MG63 (cell line): ENCODE data around the gene ROR2. TPM values are rescaled to one million over a fixed set of nuclear protein-coding genes. Genes with fewer than 3 reads are reported as not detected.

ENCODE experiments used
- DNase-seq: peaks from one replicate; pipeline ENCODE4 v3.0.0-alpha.2; 2020
- H3K27me3 ChIP-seq: fragments of 250-450 bp; sonication (Bioruptor Pico); 2 replicates; pipeline ENCODE4 v1.5.1; 2020; ENCODE audit warnings: mild to moderate bottlenecking, moderate library complexity
- H3K36me3 ChIP-seq: fragments of 250-450 bp; sonication (Bioruptor Pico); 2 replicates; pipeline ENCODE4 v1.5.1; 2020; ENCODE audit warnings: mild to moderate bottlenecking, moderate library complexity
- H3K4me3 ChIP-seq: fragments of 250-450 bp; sonication (Bioruptor Pico); 2 replicates; pipeline ENCODE4 v1.5.1; 2020; ENCODE audit warnings: mild to moderate bottlenecking, moderate library complexity
- H3K9me3 ChIP-seq: fragments of 250-450 bp; sonication (Bioruptor Pico); 2 replicates; pipeline ENCODE4 v1.5.1; 2020; ENCODE audit warnings: mild to moderate bottlenecking, moderate library complexity
- total RNA-seq: library from RNA; depleted of rRNA; stranded (reverse); fragments of >200 nt; shearing (Covaris generic); gene quantifications from 2 replicates; pipeline ENCODE4 v1.2.3, GENCODE V29; 2014; ENCODE audit warnings: low replicate concordance

The ROR2 gene
- total RNA-seq, 1 experiment from 2014 or later, result 0.20 TPM

- H3K9me3 ChIP-seq, result no peaks in the 10 kb centered on the region
- H3K27me3 ChIP-seq, result no peaks in the 10 kb centered on the region
- no peaks in the 10 kb centered on the region for H3K36me3 ChIP-seq
- DNase-seq, result no peak
- H3K4me3 ChIP-seq, result no peak overlapping the region
Observed at GRCh38 chr9:91732187-91733005, 217.6 kb downstream of the ROR2 start.

GRCh38 chr9:91730806-91731205 is 219.2 kb downstream of the ROR2 start:
- H3K36me3 ChIP-seq, result no peaks in the 10 kb centered on the region
- H3K4me3 ChIP-seq, result no peak overlapping the region
- H3K9me3 ChIP-seq, result no peaks in the 10 kb centered on the region
- DNase-seq, result no peak
- H3K27me3 ChIP-seq, result no peaks in the 10 kb centered on the region

GRCh38 chr9:91729558-91729842 is 220.5 kb downstream of the ROR2 start:
- no peaks in the 10 kb centered on the region for H3K9me3 ChIP-seq
- H3K4me3 ChIP-seq, result no peak overlapping the region
- H3K27me3 ChIP-seq, result no peaks in the 10 kb centered on the region
- no peak for DNase-seq
- H3K36me3 ChIP-seq, result no peaks in the 10 kb centered on the region

GRCh38 chr9:91727972-91728371 is 222.1 kb downstream of the ROR2 start:
- no peak for DNase-seq
- H3K36me3 ChIP-seq, result no peaks in the 10 kb centered on the region
- no peaks in the 10 kb centered on the region for H3K27me3 ChIP-seq
- H3K9me3 ChIP-seq, result no peaks in the 10 kb centered on the region
- H3K4me3 ChIP-seq, result no peak overlapping the region

GRCh38 chr9:91727316-91727861 is 222.6 kb downstream of the ROR2 start:
- DNase-seq, result peak; percentile 30
- H3K9me3 ChIP-seq, result no peaks in the 10 kb centered on the region
- no peaks in the 10 kb centered on the region for H3K27me3 ChIP-seq
- H3K4me3 ChIP-seq, result no peak overlapping the region
- H3K36me3 ChIP-seq, result no peaks in the 10 kb centered on the region

DNA sequence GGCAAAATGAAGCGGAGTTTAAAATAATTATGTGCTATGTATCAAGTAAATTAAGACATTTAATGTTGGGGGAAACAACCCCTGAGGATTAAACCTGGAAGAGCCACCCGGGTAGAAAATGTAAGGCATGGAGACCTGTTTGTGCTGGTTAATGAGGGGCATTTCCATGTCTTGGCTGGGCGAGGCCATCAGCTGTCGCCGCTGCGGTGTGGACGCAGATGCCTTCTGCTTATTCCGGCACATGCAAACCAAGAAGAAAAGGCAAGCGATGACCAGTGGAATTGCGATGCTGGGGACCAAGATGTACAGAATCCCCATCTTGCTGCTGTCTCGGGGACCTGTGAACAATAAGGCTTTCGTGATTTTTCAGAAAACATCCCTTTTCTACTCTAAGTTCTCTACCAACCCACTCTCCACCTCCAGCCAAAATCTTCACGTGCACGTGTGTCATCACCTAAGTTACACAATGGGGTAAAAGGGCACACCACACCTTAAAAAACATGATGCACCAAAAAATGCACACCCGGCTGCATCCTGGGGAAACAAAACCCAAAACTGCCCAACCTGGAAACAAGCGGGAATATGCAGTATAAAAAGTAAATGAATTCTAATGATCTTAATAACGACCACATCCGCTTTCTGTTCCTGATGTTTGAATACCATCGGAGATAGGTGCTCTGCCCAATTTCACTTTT is 223.5 kb downstream of the ROR2 start:
- H3K4me3 ChIP-seq, result no peak overlapping the region
- no peaks in the 10 kb centered on the region for H3K36me3 ChIP-seq
- H3K9me3 ChIP-seq, result no peaks in the 10 kb centered on the region
- no peaks in the 10 kb centered on the region for H3K27me3 ChIP-seq
- no peak for DNase-seq

GRCh38 chr9:91725651-91726050 is 224.4 kb downstream of the ROR2 start:
- H3K36me3 ChIP-seq, result no peaks in the 10 kb centered on the region
- H3K4me3 ChIP-seq, result no peak overlapping the region
- no peak for DNase-seq
- H3K27me3 ChIP-seq, result no peaks in the 10 kb centered on the region
- H3K9me3 ChIP-seq, result no peaks in the 10 kb centered on the region

- Histone ChIP-seq H3K27me3 (no peaks in the 10 kb centered on the region), H3K36me3 (no peaks in the 10 kb centered on the region), H3K9me3 (no peaks in the 10 kb centered on the region), H3K4me3 (no peak overlapping the region)
- DNase-seq, result no peak
Observed at GRCh38 chr9:91724609-91725505, 225.2 kb downstream of the ROR2 start.

DNA sequence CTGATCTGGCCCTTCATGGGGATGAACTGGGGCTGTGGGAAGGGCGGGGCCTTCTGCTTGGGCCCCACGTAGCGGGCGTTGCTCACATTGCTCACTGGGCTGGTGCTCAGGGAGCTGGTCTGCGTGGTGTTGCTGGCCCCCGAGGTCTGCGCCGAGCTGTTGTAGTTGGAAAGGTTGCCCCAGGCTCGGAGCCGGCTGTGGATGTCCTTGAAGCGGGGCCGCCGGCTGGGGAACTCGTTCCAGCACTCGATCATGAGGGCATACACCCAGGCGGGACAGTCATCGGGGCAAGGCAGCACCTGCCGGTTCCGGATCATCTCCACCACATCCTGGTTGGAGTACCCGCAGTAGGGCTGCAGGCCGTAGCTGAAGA is 226.0 kb downstream of the ROR2 start:
- no peaks in the 10 kb centered on the region for H3K9me3 ChIP-seq
- no peak for DNase-seq
- H3K27me3 ChIP-seq, result no peaks in the 10 kb centered on the region
- no peak overlapping the region for H3K4me3 ChIP-seq
- H3K36me3 ChIP-seq, result no peaks in the 10 kb centered on the region

DNA sequence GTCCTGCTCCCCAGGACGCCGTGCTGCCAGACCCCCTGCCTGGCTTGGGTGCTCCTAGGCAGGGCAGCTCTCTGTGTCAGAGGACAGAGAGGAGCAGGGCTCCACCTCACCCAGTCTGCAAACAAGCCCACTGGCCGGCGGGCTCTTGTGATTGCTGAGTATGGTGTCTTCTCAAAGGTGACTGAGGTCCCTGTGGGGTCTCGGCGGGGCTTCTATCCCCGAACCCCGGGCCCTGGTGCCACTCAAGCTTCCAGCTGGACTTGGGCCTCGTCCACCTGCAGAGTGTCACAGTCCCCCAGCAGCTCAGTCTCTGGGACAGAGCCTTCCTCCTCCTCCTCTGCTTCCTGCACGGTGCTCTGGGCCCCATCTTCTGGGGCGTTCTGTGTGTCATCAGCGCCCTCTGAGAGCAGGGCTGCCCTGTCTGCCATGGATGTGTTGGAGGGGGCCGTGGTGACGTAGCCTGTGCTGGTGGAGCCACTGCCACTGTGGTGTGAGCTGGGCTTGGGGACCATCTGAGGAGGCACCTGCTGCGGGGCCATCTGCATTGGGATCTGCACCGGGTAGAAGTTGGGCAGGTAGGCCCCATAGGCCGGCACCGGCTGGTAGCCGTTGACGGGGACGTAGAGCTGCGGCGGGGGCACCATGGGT is 226.5 kb downstream of the ROR2 start:
- Histone ChIP-seq H3K9me3 (no peaks in the 10 kb centered on the region), H3K4me3 (no peak overlapping the region), H3K27me3 (no peaks in the 10 kb centered on the region), H3K36me3 (no peaks in the 10 kb centered on the region)
- DNase-seq, result no peak

- Histone ChIP-seq H3K9me3 (no peaks in the 10 kb centered on the region), H3K27me3 (no peaks in the 10 kb centered on the region), H3K36me3 (no peaks in the 10 kb centered on the region), H3K4me3 (no peak overlapping the region)
- no peak for DNase-seq
Observed at GRCh38 chr9:91720751-91721705, 229.0 kb downstream of the ROR2 start.

DNA sequence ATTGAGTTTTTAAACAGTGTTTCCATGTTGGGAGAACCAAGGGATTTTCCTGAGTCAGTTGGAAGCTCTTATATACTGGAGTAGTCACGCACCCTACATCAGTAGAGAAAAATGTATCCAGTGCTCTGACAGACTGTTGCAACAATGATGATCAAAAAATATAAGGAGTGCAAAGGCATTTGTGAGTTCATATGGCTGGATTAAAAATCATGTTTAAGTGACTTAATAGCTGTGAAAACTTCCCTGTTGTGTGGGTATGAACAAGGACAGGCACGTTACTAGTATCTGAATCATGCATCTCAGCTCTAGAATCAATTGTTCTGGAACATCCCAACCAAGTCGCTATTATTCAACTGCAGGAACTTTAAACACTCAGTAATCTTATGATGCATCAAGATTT is 229.7 kb downstream of the ROR2 start:
- H3K9me3 ChIP-seq, result no peaks in the 10 kb centered on the region
- no peak overlapping the region for H3K4me3 ChIP-seq
- H3K27me3 ChIP-seq, result no peaks in the 10 kb centered on the region; the same call in 1 of the 2 replicates
- H3K36me3 ChIP-seq, result no peaks in the 10 kb centered on the region
- DNase-seq, result no peak

DNA sequence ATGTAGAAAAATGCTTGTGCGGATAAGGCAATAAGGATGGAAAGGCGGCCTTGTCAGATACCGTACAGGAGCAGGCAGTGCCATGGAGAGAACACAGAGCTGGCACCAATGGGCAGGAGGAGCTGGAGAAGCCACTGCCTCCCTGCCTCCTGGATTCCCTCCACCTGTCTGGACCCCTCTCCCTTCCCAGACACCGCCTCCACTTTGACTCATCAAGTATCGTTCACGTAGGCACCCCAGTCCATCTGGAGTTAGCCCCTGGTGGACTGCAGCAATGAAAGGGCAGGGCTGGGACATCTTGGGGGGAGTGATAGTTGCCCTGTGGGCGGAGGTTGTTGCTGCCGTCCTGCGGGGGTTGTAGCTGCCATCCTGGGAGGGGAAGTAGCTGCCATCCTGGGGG is 232.0 kb downstream of the ROR2 start:
- H3K36me3 ChIP-seq, result no peaks in the 10 kb centered on the region
- H3K27me3 ChIP-seq, result no peaks in the 10 kb centered on the region; the same call in 1 of the 2 replicates
- no peak for DNase-seq

GRCh38 chr9:91716815-91717214 is 233.2 kb downstream of the ROR2 start:
- H3K36me3 ChIP-seq, result no peaks in the 10 kb centered on the region
- H3K9me3 ChIP-seq, result no peaks in the 10 kb centered on the region
- DNase-seq, result no peak
- no peaks in the 10 kb centered on the region; the same call in 1 of the 2 replicates for H3K27me3 ChIP-seq
- no peak overlapping the region for H3K4me3 ChIP-seq

More for the DNA sequence above, 232.0 kb downstream of the ROR2 start:
- H3K9me3 ChIP-seq, result no peaks in the 10 kb centered on the region
- H3K4me3 ChIP-seq, result no peak overlapping the region

DNA sequence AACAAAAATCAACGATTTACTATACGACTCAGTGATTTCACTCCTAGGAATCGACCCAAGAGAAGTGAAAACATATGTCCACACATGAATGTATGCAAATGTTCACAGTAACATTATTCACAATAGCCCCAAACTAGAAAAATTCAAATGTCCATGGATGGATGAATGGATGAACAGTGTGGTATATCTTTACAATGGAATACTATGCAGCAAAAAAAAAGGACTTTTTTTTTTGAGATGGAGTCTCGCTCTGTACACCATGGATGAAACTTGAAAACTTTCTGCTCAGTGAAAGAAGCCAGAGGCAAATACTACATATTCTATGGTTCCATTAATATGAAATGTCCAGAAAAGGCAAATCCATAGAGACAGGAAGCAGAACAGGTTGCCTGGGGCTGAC is 233.8 kb downstream of the ROR2 start:
- Histone ChIP-seq H3K27me3 (no peaks in the 10 kb centered on the region; the same call in 1 of the 2 replicates), H3K36me3 (no peaks in the 10 kb centered on the region), H3K4me3 (no peak overlapping the region), H3K9me3 (no peaks in the 10 kb centered on the region)
- no peak for DNase-seq
